MCF 10A (cell line): ENCODE measurements around the gene TNIP2. TPM values are rescaled to one million over a fixed set of nuclear protein-coding genes. Genes with fewer than 3 reads are reported as not detected.

ENCODE experiments used
- BruUV-seq: library from RNA; stranded (reverse); fragments of 400-500 nt; replicated peaks from 2 replicates; lab custom pipeline; 2021; lab: Mats Ljungman, UMichigan
- CTCF ChIA-PET: fragments of 300-600 bp; sonication (Branson Sonifier 250); formaldehyde crosslinking; extraction: SDS; loops from one replicate; lab custom pipeline; 2021; ENCODE audit warnings: antibody characterized with exemption, inconsistent platforms; lab: Yijun Ruan, JAX
- POLR2A ChIA-PET: fragments of 300-600, 350-650 bp; sonication (Branson Sonifier 250); formaldehyde crosslinking; extraction: SDS; loops from one replicate; lab custom pipeline; 2020; ENCODE audit warnings: antibody characterized with exemption, inconsistent platforms; lab: Yijun Ruan, JAX
- DNase-seq: peaks from one replicate; pipeline ENCODE4 v3.0.0-alpha.2; 2018; ENCODE audit not compliant: unreplicated experiment
- H3K27ac Mint-ChIP-seq: one replicate; pipeline ENCODE4 v1.8.0; 2022; ENCODE audit warnings: mild to moderate bottlenecking, low read depth, mixed read lengths; ENCODE audit not compliant: unreplicated experiment
- H3K27me3 Mint-ChIP-seq: one replicate; pipeline ENCODE4 v1.8.0; 2022; ENCODE audit warnings: mixed read lengths; ENCODE audit not compliant: insufficient read depth, unreplicated experiment
- H3K36me3 Mint-ChIP-seq: one replicate; pipeline ENCODE4 v1.8.0; 2022; ENCODE audit warnings: mild to moderate bottlenecking, moderate library complexity, mixed read lengths; ENCODE audit not compliant: insufficient read depth, unreplicated experiment
- H3K4me1 Mint-ChIP-seq: one replicate; pipeline ENCODE4 v1.8.0; 2022; ENCODE audit warnings: mixed read lengths; ENCODE audit not compliant: insufficient read depth, unreplicated experiment
- H3K4me3 Mint-ChIP-seq: one replicate; pipeline ENCODE4 v1.8.0; 2022; ENCODE audit warnings: mild to moderate bottlenecking, moderate library complexity, mixed read lengths; ENCODE audit not compliant: unreplicated experiment
- H3K9me3 Mint-ChIP-seq: one replicate; pipeline ENCODE4 v1.8.0; 2022; ENCODE audit warnings: mixed read lengths; ENCODE audit not compliant: unreplicated experiment
- CTCF ChIP-seq: fragments of 200-600 bp; IDR thresholded peaks from one replicate; pipeline ENCODE4 v1.8.0; 2022; ENCODE audit warnings: antibody characterized with exemption, mild to moderate bottlenecking; ENCODE audit not compliant: unreplicated experiment
- intact Hi-C: fragments of 100-400 bp; cut with micrococcal nuclease; formaldehyde crosslinking; loops from 2 replicates; pipeline ENCODE4 v1.14.1; 2022
- total RNA-seq: library from RNA; stranded (reverse); gene quantifications from 2 replicates; pipeline ENCODE4 v1.2.3, GENCODE V29; 2022

Gene TNIP2
- total RNA-seq, 1 experiment from 2014 or later = 46.1 TPM

GRCh38 chr4:2714918-2715317, 41.2 kb downstream of the TNIP2 start:
- no peaks in the 10 kb centered on the region for H3K9me3 Mint-ChIP-seq
- H3K36me3 Mint-ChIP-seq = peaks cover 83% of the 10 kb centered on the region
- no peak for TF ChIP-seq CTCF
- no TSS peak for BruUV-seq
- CTCF ChIA-PET = no interaction called here
- POLR2A ChIA-PET = no interaction called here
- DNase-seq = no peak
- no peaks in the 10 kb centered on the region for H3K4me1 Mint-ChIP-seq
- no peak overlapping the region for H3K4me3 Mint-ChIP-seq
- intact Hi-C loops = no loop called here
- no peaks in the 10 kb centered on the region for H3K27me3 Mint-ChIP-seq
- H3K27ac Mint-ChIP-seq = no peak overlapping the region

GRCh38 chr4:2714061-2714770, 41.9 kb downstream of the TNIP2 start:
- CTCF ChIA-PET = no interaction called here
- DNase-seq = no peak
- Mint-ChIP-seq H3K27me3 (no peaks in the 10 kb centered on the region), H3K4me3 (no peak overlapping the region), H3K9me3 (no peaks in the 10 kb centered on the region), H3K4me1 (no peaks in the 10 kb centered on the region), H3K36me3 (peaks cover 76% of the 10 kb centered on the region), H3K27ac (no peak overlapping the region)
- TF ChIP-seq CTCF = no peak
- no TSS peak for BruUV-seq
- intact Hi-C loops = no loop called here
- POLR2A ChIA-PET = interaction anchor here (0.6 to 0.7 kb wide), 2 partner anchors 232 to 302 kb away, joined by 3 read pairs; no protein-coding TSS in a partner anchor

GRCh38 chr4:2713337-2713736, 42.8 kb downstream of the TNIP2 start:
- Mint-ChIP-seq H3K9me3 (no peaks in the 10 kb centered on the region), H3K4me1 (no peaks in the 10 kb centered on the region), H3K36me3 (peaks cover 71% of the 10 kb centered on the region), H3K27ac (no peak overlapping the region), H3K27me3 (no peaks in the 10 kb centered on the region), H3K4me3 (no peak overlapping the region)
- no peak for TF ChIP-seq CTCF
- intact Hi-C loops = no loop called here
- DNase-seq = no peak
- ChIA-PET CTCF (interaction anchor here (0.6 kb wide), 2 partner anchors 148 to 800 kb away, joined by 3 read pairs; no protein-coding TSS in a partner anchor), POLR2A (interaction anchor here (0.7 kb wide), 1 partner anchor 231 kb away, joined by 3 read pairs; no protein-coding TSS in a partner anchor)
- no TSS peak for BruUV-seq

GRCh38 chr4:2712261-2712842, 43.8 kb downstream of the TNIP2 start:
- no TSS peak for BruUV-seq

More at GRCh38 chr4:2712261-2712842, 43.8 kb downstream of the TNIP2 start:
- no peaks in the 10 kb centered on the region for H3K9me3 Mint-ChIP-seq
- H3K27ac Mint-ChIP-seq = no peak overlapping the region
- intact Hi-C loops = no loop called here
- H3K4me3 Mint-ChIP-seq = no peak overlapping the region
- TF ChIP-seq CTCF = no peak
- peaks cover 67% of the 10 kb centered on the region for H3K36me3 Mint-ChIP-seq
- CTCF ChIA-PET = interaction anchor here (0.7 kb wide), 2 partner anchors 14 to 17 kb away, joined by 3 to 4 read pairs; no protein-coding TSS in a partner anchor
- H3K4me1 Mint-ChIP-seq = no peaks in the 10 kb centered on the region
- POLR2A ChIA-PET = no interaction called here
- H3K27me3 Mint-ChIP-seq = no peaks in the 10 kb centered on the region
- DNase-seq = no peak
